ENCODE results near the gene AOPEP. TPM values are rescaled to one million over a fixed set of nuclear protein-coding genes. Genes with fewer than 3 reads are reported as not detected.
A peak's percentile ranks its signal among the peaks of the same experiment; 100 is the strongest.

The AOPEP gene
- polyA plus RNA-seq, 1 of the 3 experiments (the other 2 are of a cell fraction), result 54.6 TPM

DNA sequence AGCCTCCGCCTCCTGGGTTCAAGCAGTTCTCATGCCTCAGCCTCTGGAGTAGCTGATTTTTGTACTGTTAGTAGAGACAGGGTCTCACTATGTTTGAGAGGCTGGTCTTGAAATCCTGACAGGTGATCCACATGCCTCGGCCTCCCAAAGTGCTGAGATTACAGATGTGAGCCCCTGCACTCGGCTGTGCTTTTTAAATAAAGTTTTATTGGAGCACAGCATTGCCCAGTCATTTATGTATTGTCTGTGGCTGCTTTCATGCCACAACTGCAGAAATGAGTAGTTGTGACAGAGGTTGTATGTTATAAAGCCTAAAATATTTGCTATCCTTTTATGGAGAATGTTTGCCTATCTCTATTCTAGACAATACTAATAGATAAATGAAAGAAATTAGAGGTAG is 169.2 kb downstream of the AOPEP start (continued):
- TF ChIP-seq, protein P1, sequence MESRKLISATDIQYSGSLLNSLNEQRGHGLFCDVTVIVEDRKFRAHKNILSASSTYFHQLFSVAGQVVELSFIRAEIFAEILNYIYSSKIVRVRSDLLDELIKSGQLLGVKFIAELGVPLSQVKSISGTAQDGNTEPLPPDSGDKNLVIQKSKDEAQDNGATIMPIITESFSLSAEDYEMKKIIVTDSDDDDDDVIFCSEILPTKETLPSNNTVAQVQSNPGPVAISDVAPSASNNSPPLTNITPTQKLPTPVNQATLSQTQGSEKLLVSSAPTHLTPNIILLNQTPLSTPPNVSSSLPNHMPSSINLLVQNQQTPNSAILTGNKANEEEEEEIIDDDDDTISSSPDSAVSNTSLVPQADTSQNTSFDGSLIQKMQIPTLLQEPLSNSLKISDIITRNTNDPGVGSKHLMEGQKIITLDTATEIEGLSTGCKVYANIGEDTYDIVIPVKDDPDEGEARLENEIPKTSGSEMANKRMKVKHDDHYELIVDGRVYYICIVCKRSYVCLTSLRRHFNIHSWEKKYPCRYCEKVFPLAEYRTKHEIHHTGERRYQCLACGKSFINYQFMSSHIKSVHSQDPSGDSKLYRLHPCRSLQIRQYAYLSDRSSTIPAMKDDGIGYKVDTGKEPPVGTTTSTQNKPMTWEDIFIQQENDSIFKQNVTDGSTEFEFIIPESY (IDR thresholded peaks at IDR 0.05; ENCODE audit: borderline replicate concordance, low read depth), result no peak

DNA sequence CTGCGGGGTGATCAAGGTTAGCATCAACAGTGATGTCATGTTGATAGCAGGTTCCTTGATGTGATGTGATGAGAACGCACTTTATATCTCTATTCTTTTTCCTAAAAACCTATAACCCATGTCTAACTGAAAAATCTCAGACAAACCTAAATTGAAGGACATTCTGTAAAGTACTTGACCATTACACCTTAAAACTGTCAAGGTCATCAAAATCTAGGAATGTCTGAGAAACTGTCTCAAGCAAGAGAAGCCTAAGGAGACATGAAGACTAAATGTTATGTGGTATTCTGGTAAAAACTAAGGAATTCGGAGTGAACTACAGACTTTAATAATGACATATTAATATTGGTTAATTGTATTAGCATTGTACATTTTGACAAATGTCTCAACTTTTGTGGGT is 170.0 kb downstream of the AOPEP start:
- H3K9me2 ChIP-seq, result no peaks in the 10 kb centered on the region
- ChIA-PET CTCF (interaction anchor here (1.1 kb wide), 1 partner anchor 23 kb away, joined by 3 read pairs; no protein-coding TSS in a partner anchor), POLR2A (no interaction called here)
- no peaks in the 10 kb centered on the region for H4K20me1 ChIP-seq (ENCODE audit: insufficient read depth)
- H3K79me2 ChIP-seq (ENCODE audit: insufficient read depth), result no peaks in the 10 kb centered on the region; the same call in 1 of the 2 replicates
- TF ChIP-seq POLR2AphosphoS5 (IDR thresholded peaks at IDR 0.05; ENCODE audit: low read depth, low read length) (no peak), NFIC (IDR thresholded peaks at IDR 0.05; ENCODE audit: borderline replicate concordance) (no peak)
- no peak for DNase-seq
- H3K4me3 ChIP-seq (ENCODE audit: low read depth in 2 of 2, low read length in 1 of 2), result no peak overlapping the region
- H3K27ac ChIP-seq (ENCODE audit: low read depth in 2 of 2, low read length in 1 of 2), result no peak overlapping the region
- no peaks in the 10 kb centered on the region for H3K27me3 ChIP-seq (ENCODE audit: insufficient read depth)
- no peak overlapping the region for H3K9ac ChIP-seq
- H2AFZ ChIP-seq (ENCODE audit: low read depth), result no peak overlapping the region
- no peaks in the 10 kb centered on the region for H3K9me3 ChIP-seq
- WGBS (ENCODE audit: low lambda C conversion rate), result 68% methylated on average over 3 of the region's 3 CpGs
- H3K4me1 ChIP-seq (ENCODE audit: control insufficient read depth in 1 of 2, insufficient read depth in 2 of 2, low read depth in 1 of 2, low read length in 1 of 2), result peaks cover 8 to 22% of the 10 kb centered on the region in 2 experiments; a peak in 3 of 4 replicates
- H3K4me2 ChIP-seq, result no peak overlapping the region
- peaks cover 0 to 3% of the 10 kb centered on the region in 2 experiments for H3K36me3 ChIP-seq (replicated peaks in 1 of 2; ENCODE audit: control insufficient read depth in 1 of 2, insufficient read depth in 2 of 2, low read length in 1 of 2)
- peaks cover 27% of the 10 kb centered on the region for H3F3A ChIP-seq (replicated peaks; ENCODE audit: insufficient read depth)

DNA sequence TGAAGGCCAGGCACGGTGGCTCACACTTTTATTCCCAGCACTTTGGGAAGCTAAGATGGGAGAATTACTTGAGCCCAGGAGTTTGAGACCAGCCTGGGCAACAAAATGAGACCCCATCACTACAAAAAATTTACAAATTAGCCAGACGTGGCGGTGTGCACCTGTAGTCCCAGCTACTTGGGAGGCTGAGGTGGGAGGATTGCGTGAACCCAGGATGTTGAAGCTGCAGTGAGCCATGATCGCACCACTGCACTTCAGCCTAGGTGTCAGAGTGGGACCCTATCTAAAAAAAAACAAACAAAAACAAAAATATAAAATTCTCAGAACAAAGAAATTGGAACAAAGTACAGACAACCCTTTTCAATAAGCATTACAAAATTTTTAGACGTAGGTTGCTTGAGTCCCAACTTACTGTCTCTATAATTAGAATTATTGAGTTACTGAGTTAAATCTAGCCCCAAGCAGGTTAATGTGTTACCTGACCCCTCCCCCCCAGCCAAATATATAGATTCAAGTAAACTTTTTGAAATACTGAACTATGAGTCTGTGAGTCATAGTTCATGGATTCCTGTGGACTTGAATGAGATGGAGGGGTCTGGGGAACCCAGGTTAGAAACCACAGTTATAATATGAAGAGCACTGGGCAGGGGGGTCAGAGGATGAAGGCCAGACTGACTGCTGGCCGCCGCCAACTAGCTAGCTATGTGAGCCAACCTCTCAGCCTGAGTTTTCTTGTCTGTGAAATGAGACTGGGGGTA is 173.1 kb downstream of the AOPEP start:
- no peaks in the 10 kb centered on the region for H3K36me3 ChIP-seq (replicated peaks in 1 of 2; ENCODE audit: control insufficient read depth in 1 of 2, insufficient read depth in 2 of 2, low read length in 1 of 2)
- no peaks in the 10 kb centered on the region for H3K9me3 ChIP-seq
- ChIA-PET CTCF (no interaction called here), POLR2A (no interaction called here)
- H3F3A ChIP-seq (replicated peaks; ENCODE audit: insufficient read depth), result peaks cover 38% of the 10 kb centered on the region
- no peak overlapping the region for H2AFZ ChIP-seq (ENCODE audit: low read depth)
- H4K20me1 ChIP-seq (ENCODE audit: insufficient read depth), result no peaks in the 10 kb centered on the region
- DNase-seq, result no peak
- H3K4me2 ChIP-seq, result peak overlapping the region; percentile 76
- no peaks in the 10 kb centered on the region for H3K27me3 ChIP-seq (ENCODE audit: insufficient read depth)
- TF ChIP-seq FOSL2 (IDR thresholded peaks at IDR 0.05; ENCODE audit: borderline replicate concordance, low read depth), result peak; percentile 7; the same call in 1 of the 2 replicates
- no peak for TF ChIP-seq RAD21 (IDR thresholded peaks at IDR 0.05; ENCODE audit: low read length)
- H3K9ac ChIP-seq, result peak overlapping the region; percentile 54
- no peaks in the 10 kb centered on the region; the same call in 1 of the 2 replicates for H3K79me2 ChIP-seq (ENCODE audit: insufficient read depth)
- 82% methylated on average over 8 of the region's 8 CpGs for WGBS (ENCODE audit: low lambda C conversion rate)
- peak overlapping the region in 1 of 2 experiments; percentile 52; a peak in 2 of 4 replicates for H3K4me3 ChIP-seq (ENCODE audit: low read depth in 2 of 2, low read length in 1 of 2)
- no peaks in the 10 kb centered on the region for H3K9me2 ChIP-seq
- H3K27ac ChIP-seq (ENCODE audit: low read depth in 2 of 2, low read length in 1 of 2), result peak overlapping the region; percentile 86 to 94
- peaks cover 10 to 24% of the 10 kb centered on the region in 2 experiments; a peak in 3 of 4 replicates for H3K4me1 ChIP-seq (ENCODE audit: control insufficient read depth in 1 of 2, insufficient read depth in 2 of 2, low read depth in 1 of 2, low read length in 1 of 2)
